PC-3 (cell line): ENCODE measurements around the gene FAM168B. TPM values are rescaled to one million over a fixed set of nuclear protein-coding genes. Genes with fewer than 3 reads are reported as not detected.

Source experiments
- ATAC-seq: fragments of 200-7000 bp; cut with Tn5 transposase; 2 replicates; pipeline ENCODE4 v1.9.1; 2020; ENCODE audit warnings: mild to moderate bottlenecking, moderate library complexity
- BruUV-seq: library from RNA; stranded (reverse); fragments of 400-500 nt; replicated peaks from 2 replicates; lab custom pipeline; 2021; lab: Mats Ljungman, UMichigan
- CTCF ChIA-PET: fragments of 300-600 bp; sonication (Branson Sonifier 250); formaldehyde crosslinking; loops from one replicate; lab custom pipeline; 2022; ENCODE audit warnings: antibody characterized with exemption; lab: Charles Lee
- POLR2A ChIA-PET: fragments of 300-600 bp; sonication (Branson Sonifier 250); formaldehyde crosslinking; loops from one replicate; lab custom pipeline; 2022; ENCODE audit warnings: antibody characterized with exemption; ENCODE audit not compliant: unreplicated experiment; lab: Charles Lee
- DNase-seq: peaks from one replicate; pipeline ENCODE4 v3.0.0-alpha.2; 2015
- H2AFZ ChIP-seq: fragments of 300-600 bp; sonication (generic); 2 replicates; pipeline ENCODE4 v1.6.0; 2016; ENCODE audit warnings: antibody characterized with exemption, low read length
- H3F3A ChIP-seq: fragments of 300-600 bp; sonication (generic); one replicate; pipeline ENCODE4 v1.6.0; 2017; ENCODE audit warnings: antibody characterized with exemption, low read length, control low read depth, mild to moderate bottlenecking; ENCODE audit not compliant: unreplicated experiment
- H3K27ac ChIP-seq: fragments of 300-600 bp; sonication (generic); 2 replicates; pipeline ENCODE4 v1.5.1; 2016; ENCODE audit warnings: mild to moderate bottlenecking, low read length
- H3K27me3 ChIP-seq: fragments of 300-600 bp; sonication (generic); 2 replicates; pipeline ENCODE4 v1.6.1; 2016; ENCODE audit warnings: low read length, mixed read lengths
- H3K36me3 ChIP-seq: fragments of 300-600 bp; sonication (generic); 2 replicates; pipeline ENCODE4 v1.6.1; 2016; ENCODE audit warnings: low read depth, mixed run types, low read length, mixed read lengths
- H3K4me1 ChIP-seq: fragments of 300-600 bp; sonication (generic); 2 replicates; pipeline ENCODE4 v1.5.1; 2016; ENCODE audit warnings: low read length; ENCODE audit not compliant: insufficient read depth
- H3K4me2 ChIP-seq: fragments of 300-600 bp; sonication (generic); 2 replicates; pipeline ENCODE4 v1.6.0; 2016; ENCODE audit warnings: low read length
- H3K4me3 ChIP-seq: fragments of 300-600 bp; sonication (generic); 2 replicates; pipeline ENCODE4 v1.5.1; 2016; ENCODE audit warnings: mild to moderate bottlenecking, low read length, mixed read lengths
- H3K79me2 ChIP-seq: fragments of 300-600 bp; sonication (generic); 2 replicates; pipeline ENCODE4 v1.6.1; 2017; ENCODE audit warnings: low read length, mixed read lengths
- H3K9ac ChIP-seq: fragments of 300-600 bp; sonication (generic); 2 replicates; pipeline ENCODE4 v1.6.0; 2016; ENCODE audit warnings: mild to moderate bottlenecking, low read length
- H3K9me2 ChIP-seq: fragments of 300-600 bp; sonication (generic); replicated peaks from 2 replicates; pipeline ENCODE4 v1.6.1; 2016; ENCODE audit warnings: mixed run types, low read length, mixed read lengths
- H3K9me3 ChIP-seq: fragments of 300-600 bp; sonication (generic); 2 replicates; pipeline ENCODE4 v1.6.1; 2016; ENCODE audit warnings: low read length, mixed read lengths
- H4K20me1 ChIP-seq: fragments of 300-600 bp; sonication (generic); 2 replicates; pipeline ENCODE4 v1.6.1; 2016; ENCODE audit warnings: low read length, mixed read lengths
- EZH2 ChIP-seq: fragments of 300-600 bp; sonication (generic); IDR thresholded peaks from one replicate; pipeline ENCODE4 v1.6.1; 2017; ENCODE audit warnings: antibody characterized with exemption, mild to moderate bottlenecking, low read length; ENCODE audit not compliant: unreplicated experiment
- EZH2phosphoT487 ChIP-seq: fragments of 300-600 bp; sonication (generic); IDR thresholded peaks from 2 replicates; pipeline ENCODE4 v1.6.1; 2018; ENCODE audit warnings: mild to moderate bottlenecking, antibody characterized with exemption, low read length, borderline replicate concordance
- intact Hi-C: fragments of 100-400 bp; cut with micrococcal nuclease; formaldehyde crosslinking; loops from 2 replicates; pipeline ENCODE4 v1.9.0; 2023
- total RNA-seq: library from RNA; depleted of rRNA; stranded (reverse); fragments of >200 nt; gene quantifications from 2 replicates; pipeline ENCODE4 v1.2.3, GENCODE V29; 2014
- TF ChIP-seq, protein P1 (sequence below): fragments of 300-600 bp; sonication (generic); conservative IDR thresholded peaks from 2 replicates; pipeline ENCODE4 v1.5.1; 2017; ENCODE audit warnings: antibody characterized with exemption, low read depth, mild to moderate bottlenecking, low read length

FAM168B gene
- total RNA-seq, 1 experiment from 2014 or later, result 91.7 TPM

DNA sequence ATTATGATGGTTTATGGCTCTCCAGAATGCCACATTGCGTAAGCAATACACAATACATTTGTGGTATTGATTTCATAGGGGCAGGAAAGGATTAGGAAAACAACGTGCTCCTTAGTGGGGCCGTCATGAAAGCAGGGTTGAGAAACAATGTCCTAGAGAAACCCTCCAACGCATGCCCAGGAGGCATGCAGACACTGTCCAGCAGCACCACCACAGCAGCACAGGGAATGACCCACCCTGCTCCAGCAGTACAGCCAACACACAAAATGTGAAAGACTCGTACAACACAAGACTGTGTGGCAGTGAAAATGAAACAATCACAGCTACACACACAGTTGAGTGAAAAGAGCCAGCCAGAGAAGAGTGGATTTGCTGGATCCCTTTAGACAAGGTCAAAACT lies 66.3 kb downstream of the FAM168B start:
- POLR2A ChIA-PET, result no interaction called here
- no peak overlapping the region for H3K4me3 ChIP-seq
- H3K27ac ChIP-seq, result no peak overlapping the region
- no peaks in the 10 kb centered on the region for H3K4me1 ChIP-seq
- CTCF ChIA-PET, result no interaction called here
- no peak for TF ChIP-seq EZH2
- TF ChIP-seq EZH2phosphoT487, result no peak
- TF ChIP-seq, protein P1, sequence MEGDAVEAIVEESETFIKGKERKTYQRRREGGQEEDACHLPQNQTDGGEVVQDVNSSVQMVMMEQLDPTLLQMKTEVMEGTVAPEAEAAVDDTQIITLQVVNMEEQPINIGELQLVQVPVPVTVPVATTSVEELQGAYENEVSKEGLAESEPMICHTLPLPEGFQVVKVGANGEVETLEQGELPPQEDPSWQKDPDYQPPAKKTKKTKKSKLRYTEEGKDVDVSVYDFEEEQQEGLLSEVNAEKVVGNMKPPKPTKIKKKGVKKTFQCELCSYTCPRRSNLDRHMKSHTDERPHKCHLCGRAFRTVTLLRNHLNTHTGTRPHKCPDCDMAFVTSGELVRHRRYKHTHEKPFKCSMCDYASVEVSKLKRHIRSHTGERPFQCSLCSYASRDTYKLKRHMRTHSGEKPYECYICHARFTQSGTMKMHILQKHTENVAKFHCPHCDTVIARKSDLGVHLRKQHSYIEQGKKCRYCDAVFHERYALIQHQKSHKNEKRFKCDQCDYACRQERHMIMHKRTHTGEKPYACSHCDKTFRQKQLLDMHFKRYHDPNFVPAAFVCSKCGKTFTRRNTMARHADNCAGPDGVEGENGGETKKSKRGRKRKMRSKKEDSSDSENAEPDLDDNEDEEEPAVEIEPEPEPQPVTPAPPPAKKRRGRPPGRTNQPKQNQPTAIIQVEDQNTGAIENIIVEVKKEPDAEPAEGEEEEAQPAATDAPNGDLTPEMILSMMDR, result no peak
- no peaks in the 10 kb centered on the region for H3K9me2 ChIP-seq
- no peak overlapping the region for H2AFZ ChIP-seq
- H3K9me3 ChIP-seq, result peaks cover 4% of the 10 kb centered on the region; the same call in 1 of the 2 replicates
- no peaks in the 10 kb centered on the region for H3K79me2 ChIP-seq
- H3K27me3 ChIP-seq, result no peaks in the 10 kb centered on the region
- ATAC-seq, result no peak
- H3F3A ChIP-seq, result no peaks in the 10 kb centered on the region
- H3K36me3 ChIP-seq, result no peaks in the 10 kb centered on the region
- intact Hi-C loops, result no loop called here
- no peak overlapping the region for H3K4me2 ChIP-seq
- H4K20me1 ChIP-seq, result no peaks in the 10 kb centered on the region
- no peak for DNase-seq
- BruUV-seq, result no TSS peak
- H3K9ac ChIP-seq, result no peak overlapping the region

DNA sequence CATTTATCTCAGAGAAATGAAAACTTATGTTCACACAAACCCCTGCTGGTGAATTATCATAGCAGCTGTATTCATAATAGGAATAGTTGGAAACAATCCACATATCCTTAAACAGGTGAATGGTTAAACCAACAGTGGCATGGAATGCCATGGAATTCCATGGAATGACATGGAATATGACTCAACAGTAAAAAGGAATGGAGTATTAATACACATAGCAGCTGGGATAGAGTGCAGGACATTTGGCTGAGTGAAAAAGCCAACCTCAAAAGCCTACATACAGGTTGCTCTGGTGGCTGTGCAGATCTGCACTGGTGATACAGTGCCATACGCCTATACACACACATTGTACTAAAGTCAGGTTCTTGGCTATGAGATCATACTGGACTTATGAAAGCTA lies 69.5 kb downstream of the FAM168B start:
- no peaks in the 10 kb centered on the region for H3K79me2 ChIP-seq
- intact Hi-C loops, result no loop called here
- no peak overlapping the region for H2AFZ ChIP-seq
- ATAC-seq (no peak), DNase-seq (peak; percentile 34)
- no peaks in the 10 kb centered on the region for H3K9me2 ChIP-seq
- H3K27me3 ChIP-seq, result no peaks in the 10 kb centered on the region
- no peak overlapping the region for H3K9ac ChIP-seq
- TF ChIP-seq EZH2 (no peak), EZH2phosphoT487 (no peak)
- TF ChIP-seq, protein P1, result no peak
- H3K36me3 ChIP-seq, result no peaks in the 10 kb centered on the region
- no peak overlapping the region for H3K27ac ChIP-seq
- BruUV-seq, result no TSS peak
- CTCF ChIA-PET, result no interaction called here
- no peak overlapping the region for H3K4me3 ChIP-seq
- H3K9me3 ChIP-seq, result peaks cover 4% of the 10 kb centered on the region; the same call in 1 of the 2 replicates
- POLR2A ChIA-PET, result no interaction called here
- H3K4me2 ChIP-seq, result no peak overlapping the region
- H4K20me1 ChIP-seq, result no peaks in the 10 kb centered on the region
- H3F3A ChIP-seq, result no peaks in the 10 kb centered on the region
- H3K4me1 ChIP-seq, result no peaks in the 10 kb centered on the region

DNA sequence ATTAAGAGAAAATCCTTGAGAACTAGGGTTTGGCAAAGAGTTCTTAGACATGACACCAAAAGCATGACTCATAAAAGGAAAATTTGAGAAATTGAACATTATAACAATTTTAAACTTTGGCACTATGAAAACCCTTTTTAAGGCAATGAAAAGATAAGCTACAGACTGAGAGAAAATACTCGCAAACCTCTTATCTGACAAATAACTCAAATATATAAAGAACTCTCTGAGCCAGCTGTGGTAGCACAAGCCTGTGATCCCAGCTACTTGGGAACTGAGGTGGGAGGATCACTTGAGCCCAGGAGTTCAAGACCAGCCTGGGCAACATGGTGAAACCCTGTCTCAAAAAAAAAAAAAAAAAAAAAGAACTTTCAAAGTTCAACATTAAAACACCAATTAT lies 70.5 kb downstream of the FAM168B start:
- ChIA-PET CTCF (no interaction called here), POLR2A (no interaction called here)
- DNase-seq, result no peak
- H4K20me1 ChIP-seq, result no peaks in the 10 kb centered on the region
- no peak overlapping the region for H3K4me3 ChIP-seq
- BruUV-seq, result no TSS peak
- peaks cover under 1% of the 10 kb centered on the region for H3F3A ChIP-seq
- H3K36me3 ChIP-seq, result no peaks in the 10 kb centered on the region
- intact Hi-C loops, result no loop called here
- no peaks in the 10 kb centered on the region for H3K79me2 ChIP-seq
- H3K9ac ChIP-seq, result no peak overlapping the region
- no peaks in the 10 kb centered on the region for H3K27me3 ChIP-seq
- TF ChIP-seq EZH2phosphoT487 (no peak), EZH2 (no peak)
- TF ChIP-seq, protein P1, result no peak
- no peak overlapping the region for H3K27ac ChIP-seq
- no peak overlapping the region for H3K4me2 ChIP-seq
- H2AFZ ChIP-seq, result no peak overlapping the region
- H3K9me2 ChIP-seq, result no peaks in the 10 kb centered on the region
- peaks cover 10% of the 10 kb centered on the region for H3K4me1 ChIP-seq
- H3K9me3 ChIP-seq, result peaks cover 4% of the 10 kb centered on the region; the same call in 1 of the 2 replicates
- no peak for ATAC-seq
